CD1c-positive myeloid dendritic cell (primary cell): Measurements from ENCODE around the gene STARD13.

ENCODE experiments used
- DNase-seq: peaks from one replicate; pipeline ENCODE4 v3.0.0-alpha.2; 2016; ENCODE audit errors: extremely low spot score

STARD13 gene

GRCh38 chr13:33119022-33119781, 166.4 kb downstream of the STARD13 start:
- no peak for DNase-seq

- DNase-seq = no peak
Measured at GRCh38 chr13:33116321-33117010, 169.1 kb downstream of the STARD13 start.

- no peak for DNase-seq
Measured at GRCh38 chr13:33115274-33115673, 170.3 kb downstream of the STARD13 start.

DNA sequence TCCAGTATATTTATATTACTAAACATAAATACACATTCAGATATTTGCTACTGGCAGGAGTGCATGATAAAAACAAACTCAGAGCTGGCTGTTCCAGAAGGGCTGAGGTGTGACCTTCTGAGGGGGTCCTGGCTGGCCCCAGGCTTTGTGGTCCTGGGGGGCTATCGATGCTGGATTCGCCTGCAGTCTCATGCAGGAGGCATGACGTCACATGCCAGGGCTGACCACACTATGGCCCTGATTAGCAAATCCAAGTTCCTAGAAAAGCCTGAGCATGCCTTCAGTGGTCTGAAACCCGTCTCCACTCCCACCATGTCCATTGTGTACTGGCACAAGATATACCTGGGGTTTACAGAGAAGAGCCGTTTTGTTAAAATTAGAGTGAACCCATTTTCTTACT, 171.4 kb downstream of the STARD13 start:
- DNase-seq = no peak

- no peak for DNase-seq
Measured at GRCh38 chr13:33112766-33113165, 172.8 kb downstream of the STARD13 start.

- DNase-seq = no peak
Measured at GRCh38 chr13:33111414-33112110, 174.0 kb downstream of the STARD13 start.

GRCh38 chr13:33110713-33111413, 174.7 kb downstream of the STARD13 start:
- DNase-seq = peak; percentile 59

DNA sequence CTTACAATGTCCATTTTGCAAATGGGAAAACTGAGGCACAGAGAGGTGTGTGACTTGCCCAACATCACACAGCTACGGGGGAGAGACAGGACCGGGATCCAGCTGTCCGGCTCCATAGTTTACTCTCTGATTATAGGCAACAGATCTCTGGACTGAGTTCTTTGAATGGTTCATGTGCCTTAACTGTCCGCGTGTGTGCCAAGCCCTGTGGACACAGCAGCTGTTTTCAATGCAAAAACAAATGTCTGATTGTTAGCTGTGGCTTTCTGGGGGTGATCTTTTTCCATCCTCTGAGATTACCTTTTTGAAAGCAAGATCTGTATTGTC, 175.2 kb downstream of the STARD13 start:
- no peak for DNase-seq

GRCh38 chr13:33109801-33110200, 175.8 kb downstream of the STARD13 start:
- DNase-seq = no peak

- DNase-seq = no peak
Measured at GRCh38 chr13:33109271-33109697, 176.3 kb downstream of the STARD13 start.

DNA sequence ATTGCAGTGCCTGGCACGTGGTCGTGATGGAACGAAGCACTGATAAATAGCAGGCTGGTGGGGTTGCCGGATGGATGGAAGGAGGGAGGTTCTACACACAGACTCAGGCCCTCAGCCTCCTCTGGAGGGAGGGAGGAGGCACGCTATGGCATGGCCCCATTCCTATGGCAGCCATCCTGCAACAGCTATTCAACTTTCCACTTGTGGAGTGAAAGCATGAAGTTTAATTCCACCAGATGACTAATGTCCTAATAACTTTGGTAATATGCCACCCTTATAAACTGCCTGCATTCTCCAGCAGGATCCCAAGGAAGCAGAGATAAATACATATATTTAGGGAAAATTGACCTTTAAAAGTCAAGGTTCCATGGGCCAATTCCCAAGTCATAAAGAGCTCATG, 176.9 kb downstream of the STARD13 start:
- DNase-seq = no peak

DNA sequence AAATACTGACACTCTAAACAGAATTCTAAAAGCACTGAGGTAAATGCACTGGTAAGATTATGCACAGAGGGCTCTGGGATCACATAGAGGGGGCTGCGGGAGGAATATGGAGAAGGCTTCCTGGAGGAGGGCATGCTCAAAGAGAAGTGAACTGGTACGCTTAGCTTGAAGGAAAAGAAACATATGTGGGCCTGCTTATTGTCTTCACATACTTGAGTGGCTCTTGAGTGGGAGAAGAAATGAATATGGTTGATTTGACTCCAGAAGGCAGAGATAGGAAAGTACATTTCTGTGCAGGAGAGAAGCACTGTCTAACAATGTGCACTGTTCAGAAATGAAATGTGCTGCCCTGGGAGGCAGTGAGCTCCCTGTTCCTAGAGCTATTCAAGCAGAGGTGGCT, 178.2 kb downstream of the STARD13 start:
- no peak for DNase-seq

- DNase-seq = no peak
Measured at GRCh38 chr13:33106656-33107360, 178.7 kb downstream of the STARD13 start.

- DNase-seq = peak; percentile 62
Measured at GRCh38 chr13:33105387-33106005, 180.1 kb downstream of the STARD13 start.

DNA sequence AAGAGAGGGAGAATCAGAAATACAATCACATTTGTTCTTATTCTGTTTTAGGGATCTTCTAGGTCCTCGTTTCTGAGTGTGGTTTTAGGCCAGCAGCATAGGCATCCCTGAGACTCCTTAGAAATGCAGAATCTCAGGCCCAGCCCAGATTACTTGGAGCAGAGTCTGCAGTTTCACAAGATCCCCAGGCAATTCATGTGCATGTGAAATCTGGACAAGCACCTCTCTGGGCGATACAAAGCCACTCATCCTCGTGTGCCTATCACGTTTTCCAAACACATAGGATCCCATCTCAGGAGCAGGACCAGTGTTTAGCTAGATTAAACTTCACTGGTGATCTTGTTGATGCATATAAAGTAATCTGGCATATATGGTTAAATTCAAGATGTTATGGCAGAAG, 182.1 kb downstream of the STARD13 start:
- no peak for DNase-seq

DNA sequence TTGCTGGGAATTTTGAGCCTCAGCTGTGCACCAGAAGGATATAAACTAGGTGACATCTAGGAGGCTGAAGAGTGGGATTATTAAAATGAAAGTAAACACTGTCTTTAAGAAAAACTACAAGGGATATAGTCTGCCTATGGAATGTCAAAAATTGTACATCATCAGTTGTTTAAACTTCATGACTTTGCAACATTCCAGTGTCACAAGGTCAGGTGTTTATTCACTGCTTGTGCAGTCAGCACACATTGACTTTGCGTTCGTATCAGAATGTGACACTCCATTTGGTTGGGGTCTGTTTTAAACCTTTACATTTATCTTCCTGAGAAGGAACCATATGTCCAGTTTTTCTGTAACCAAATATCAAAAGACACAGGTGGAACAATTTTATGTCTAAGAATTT, 183.7 kb downstream of the STARD13 start:
- DNase-seq = no peak

- DNase-seq = no peak
Measured at GRCh38 chr13:33100886-33101285, 184.7 kb downstream of the STARD13 start.

DNA sequence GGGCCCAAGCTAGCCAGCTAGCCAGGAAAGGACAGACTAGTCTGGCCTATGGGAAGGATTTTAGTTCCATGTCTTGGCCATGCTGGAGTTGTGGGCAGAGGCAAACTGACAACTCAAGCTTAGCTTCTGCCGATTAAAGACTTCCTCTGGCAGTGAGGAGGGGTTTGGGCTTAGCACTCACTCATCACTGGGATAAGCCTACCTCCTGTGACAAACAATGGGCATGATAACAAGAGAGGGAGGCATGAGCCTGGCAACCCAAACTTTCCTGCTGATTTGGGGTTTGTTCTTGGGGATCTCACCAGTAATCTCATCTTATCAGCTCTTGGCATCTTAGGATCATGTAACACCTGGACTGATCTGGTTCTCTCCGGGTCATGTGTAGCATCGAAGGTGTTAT, 185.7 kb downstream of the STARD13 start:
- no peak for DNase-seq

GRCh38 chr13:33096886-33097605, 188.5 kb downstream of the STARD13 start:
- DNase-seq = peak; percentile 12
